ENCODE data around the gene CENPQ.
A peak's percentile ranks its signal among the peaks of the same experiment; 100 is the strongest.

Gene CENPQ

GRCh38 chr6:49516147-49516505, 53.0 kb downstream of the CENPQ start:
- H3K9me3 ChIP-seq (ENCODE audit: control insufficient read depth in 5 of 5, low read length in 5 of 5) = no peaks in the 10 kb centered on the region

DNA sequence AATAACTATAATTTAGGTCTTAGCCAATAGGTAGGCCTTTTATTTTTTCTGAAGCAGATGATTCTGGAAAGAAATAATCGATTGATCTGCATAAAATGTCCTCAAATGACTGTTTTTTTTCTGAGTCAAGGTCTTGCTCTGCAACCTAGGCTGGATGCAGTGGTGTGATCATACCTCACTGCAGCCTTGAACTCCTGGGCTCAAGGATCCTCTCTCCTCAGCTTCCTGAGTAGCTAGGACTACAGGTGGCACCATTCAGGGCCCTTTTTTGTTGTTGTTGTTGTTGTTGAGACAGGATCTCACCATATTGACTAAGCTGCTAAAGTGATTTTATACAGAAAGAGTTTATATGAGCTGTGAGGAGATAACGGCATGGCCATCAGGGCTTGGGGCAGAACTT, 54.7 kb downstream of the CENPQ start:
- H3K27me3 ChIP-seq (ENCODE audit: control insufficient read depth in 5 of 5, insufficient read depth in 4 of 5, low read length in 5 of 5) = no peaks in the 10 kb centered on the region
- H3K36me3 ChIP-seq (ENCODE audit: control insufficient read depth in 5 of 5, insufficient read depth in 5 of 5, low read length in 5 of 5) = no peaks in the 10 kb centered on the region
- no peak overlapping the region for H3K4me3 ChIP-seq (ENCODE audit: low read depth in 1 of 5, low read length in 5 of 5)
- no peak overlapping the region for H3K9ac ChIP-seq (ENCODE audit: low read length in 5 of 5)
- H3K4me1 ChIP-seq (ENCODE audit: control insufficient read depth in 5 of 5, insufficient read depth in 5 of 5, low read length in 5 of 5) = no peaks in the 10 kb centered on the region
- no peaks in the 10 kb centered on the region for H3K9me3 ChIP-seq (ENCODE audit: control insufficient read depth in 5 of 5, low read length in 5 of 5)
- no peak overlapping the region for H3K27ac ChIP-seq (ENCODE audit: low read depth, low read length)

More at GRCh38 chr6:49516147-49516505, 53.0 kb downstream of the CENPQ start:
- Histone ChIP-seq H3K36me3 (ENCODE audit: control insufficient read depth in 5 of 5, insufficient read depth in 5 of 5, low read length in 5 of 5) (no peaks in the 10 kb centered on the region), H3K27me3 (ENCODE audit: control insufficient read depth in 5 of 5, insufficient read depth in 4 of 5, low read length in 5 of 5) (no peaks in the 10 kb centered on the region), H3K27ac (ENCODE audit: low read depth, low read length) (no peak overlapping the region), H3K4me3 (ENCODE audit: low read depth in 1 of 5, low read length in 5 of 5) (no peak overlapping the region), H3K4me1 (ENCODE audit: control insufficient read depth in 5 of 5, insufficient read depth in 5 of 5, low read length in 5 of 5) (no peaks in the 10 kb centered on the region), H3K9ac (ENCODE audit: low read length in 5 of 5) (no peak overlapping the region)

DNA sequence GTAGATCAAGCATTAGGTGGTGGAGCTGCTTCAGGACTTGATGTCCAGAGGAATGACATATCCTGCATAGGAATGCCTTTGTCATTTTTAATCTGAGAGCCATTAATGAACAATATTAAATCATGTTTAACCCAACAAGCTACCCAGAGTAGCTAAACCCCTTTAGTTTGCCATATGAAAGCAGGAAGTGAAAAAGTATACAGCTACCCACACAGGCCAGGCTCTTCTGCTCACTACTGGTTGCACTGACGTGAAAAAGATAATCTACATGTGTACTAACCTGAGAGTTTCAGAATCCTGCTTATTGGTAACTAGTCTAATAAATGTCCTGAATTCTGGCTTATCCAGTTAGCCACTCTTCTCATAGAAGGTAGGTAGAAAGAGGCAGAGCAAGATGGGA, 56.5 kb downstream of the CENPQ start:
- H3K36me3 ChIP-seq (ENCODE audit: control insufficient read depth in 5 of 5, insufficient read depth in 5 of 5, low read length in 5 of 5) = no peaks in the 10 kb centered on the region
- H3K4me1 ChIP-seq (ENCODE audit: control insufficient read depth in 5 of 5, insufficient read depth in 5 of 5, low read length in 5 of 5) = no peaks in the 10 kb centered on the region
- H3K27ac ChIP-seq (ENCODE audit: low read depth, low read length) = no peak overlapping the region
- no peak overlapping the region for H3K9ac ChIP-seq (ENCODE audit: low read length in 5 of 5)
- no peaks in the 10 kb centered on the region for H3K9me3 ChIP-seq (ENCODE audit: control insufficient read depth in 5 of 5, low read length in 5 of 5)
- no peak overlapping the region for H3K4me3 ChIP-seq (ENCODE audit: low read depth in 1 of 5, low read length in 5 of 5)
- no peaks in the 10 kb centered on the region for H3K27me3 ChIP-seq (ENCODE audit: control insufficient read depth in 5 of 5, insufficient read depth in 4 of 5, low read length in 5 of 5)

DNA sequence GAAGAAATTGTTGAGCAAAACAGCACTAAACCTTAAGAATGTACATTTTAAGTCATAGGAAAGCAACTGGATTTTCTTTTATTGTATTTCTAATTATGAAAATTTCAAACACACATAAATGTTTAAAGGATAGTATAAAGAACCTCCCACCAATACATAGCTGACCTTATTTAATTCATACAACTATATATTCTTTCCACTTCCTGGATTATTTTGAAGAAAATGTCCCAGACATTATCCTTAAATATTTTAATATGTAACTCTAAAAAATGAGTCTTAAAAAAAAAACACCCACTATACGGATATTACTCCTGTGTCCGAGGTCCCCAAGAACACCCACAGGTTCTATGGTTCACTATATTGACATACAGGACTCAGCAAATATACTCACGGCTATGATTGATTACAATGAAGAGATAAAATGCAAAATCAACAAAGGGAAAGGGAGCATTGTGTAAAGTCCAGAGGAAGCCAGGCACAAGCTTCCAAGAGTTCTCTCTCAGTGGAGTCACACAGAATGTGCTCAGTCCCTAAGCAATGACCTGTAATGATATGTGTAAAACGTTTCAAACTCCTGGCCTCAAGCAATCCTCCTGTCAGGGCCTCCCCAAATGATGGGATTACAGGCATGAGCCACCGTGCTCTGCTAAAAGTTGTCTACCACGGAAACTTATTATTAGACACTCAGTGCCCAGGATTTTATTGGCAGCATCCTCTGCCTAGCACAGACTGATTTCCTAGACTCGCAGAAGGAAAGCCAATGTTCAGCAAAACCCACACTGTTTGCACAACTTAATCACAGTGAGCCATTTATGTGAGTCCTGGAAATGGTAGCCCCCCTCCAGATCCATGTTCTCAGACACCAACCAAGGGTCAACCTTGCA, 59.8 kb downstream of the CENPQ start:
- no peak overlapping the region for H3K27ac ChIP-seq (ENCODE audit: low read depth, low read length)

GRCh38 chr6:49523901-49524300, 60.7 kb downstream of the CENPQ start:
- Histone ChIP-seq H3K9me3 (ENCODE audit: control insufficient read depth in 5 of 5, low read length in 5 of 5) (no peaks in the 10 kb centered on the region), H3K27ac (ENCODE audit: low read depth, low read length) (no peak overlapping the region), H3K27me3 (ENCODE audit: control insufficient read depth in 5 of 5, insufficient read depth in 4 of 5, low read length in 5 of 5) (no peaks in the 10 kb centered on the region), H3K9ac (ENCODE audit: low read length in 5 of 5) (no peak overlapping the region), H3K36me3 (ENCODE audit: control insufficient read depth in 5 of 5, insufficient read depth in 5 of 5, low read length in 5 of 5) (no peaks in the 10 kb centered on the region), H3K4me3 (ENCODE audit: low read depth in 1 of 5, low read length in 5 of 5) (no peak overlapping the region), H3K4me1 (ENCODE audit: control insufficient read depth in 5 of 5, insufficient read depth in 5 of 5, low read length in 5 of 5) (peaks cover 0 to 11% (median 7%) of the 10 kb centered on the region in 5 donors)

More for the DNA sequence above, 59.8 kb downstream of the CENPQ start:
- no peaks in the 10 kb centered on the region for H3K9me3 ChIP-seq (ENCODE audit: control insufficient read depth in 5 of 5, low read length in 5 of 5)
- peaks cover 0 to 11% (median 7%) of the 10 kb centered on the region in 5 donors for H3K4me1 ChIP-seq (ENCODE audit: control insufficient read depth in 5 of 5, insufficient read depth in 5 of 5, low read length in 5 of 5)
- no peaks in the 10 kb centered on the region for H3K27me3 ChIP-seq (ENCODE audit: control insufficient read depth in 5 of 5, insufficient read depth in 4 of 5, low read length in 5 of 5)
- H3K36me3 ChIP-seq (ENCODE audit: control insufficient read depth in 5 of 5, insufficient read depth in 5 of 5, low read length in 5 of 5) = no peaks in the 10 kb centered on the region
- H3K9ac ChIP-seq (ENCODE audit: low read length in 5 of 5) = no peak overlapping the region
- no peak overlapping the region for H3K4me3 ChIP-seq (ENCODE audit: low read depth in 1 of 5, low read length in 5 of 5)

DNA sequence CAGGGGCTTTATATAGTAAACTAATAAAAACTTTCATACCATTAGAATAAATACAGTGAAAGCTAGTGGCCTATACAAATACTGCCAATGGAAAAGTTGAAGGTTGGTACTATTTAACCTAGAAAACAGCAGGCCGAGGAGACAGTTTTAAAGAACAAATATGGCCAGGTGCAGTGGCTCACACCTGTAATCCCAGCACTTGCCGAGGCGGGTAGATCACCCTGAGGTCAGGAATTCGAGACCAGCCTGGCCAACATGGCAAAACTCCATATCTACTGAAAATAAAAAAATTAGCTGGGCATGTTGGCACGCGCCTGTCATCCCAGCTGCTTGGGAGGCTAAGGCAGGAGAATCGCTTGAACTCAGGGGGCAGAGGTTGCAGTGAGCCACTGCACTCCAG, 61.4 kb downstream of the CENPQ start:
- Histone ChIP-seq H3K9me3 (ENCODE audit: control insufficient read depth in 5 of 5, low read length in 5 of 5) (no peaks in the 10 kb centered on the region), H3K36me3 (ENCODE audit: control insufficient read depth in 5 of 5, insufficient read depth in 5 of 5, low read length in 5 of 5) (no peaks in the 10 kb centered on the region), H3K27ac (ENCODE audit: low read depth, low read length) (no peak overlapping the region), H3K4me1 (ENCODE audit: control insufficient read depth in 5 of 5, insufficient read depth in 5 of 5, low read length in 5 of 5) (peaks cover 0 to 11% (median 7%) of the 10 kb centered on the region in 5 donors), H3K9ac (ENCODE audit: low read length in 5 of 5) (no peak overlapping the region), H3K4me3 (ENCODE audit: low read depth in 1 of 5, low read length in 5 of 5) (no peak overlapping the region), H3K27me3 (ENCODE audit: control insufficient read depth in 5 of 5, insufficient read depth in 4 of 5, low read length in 5 of 5) (no peaks in the 10 kb centered on the region)

DNA sequence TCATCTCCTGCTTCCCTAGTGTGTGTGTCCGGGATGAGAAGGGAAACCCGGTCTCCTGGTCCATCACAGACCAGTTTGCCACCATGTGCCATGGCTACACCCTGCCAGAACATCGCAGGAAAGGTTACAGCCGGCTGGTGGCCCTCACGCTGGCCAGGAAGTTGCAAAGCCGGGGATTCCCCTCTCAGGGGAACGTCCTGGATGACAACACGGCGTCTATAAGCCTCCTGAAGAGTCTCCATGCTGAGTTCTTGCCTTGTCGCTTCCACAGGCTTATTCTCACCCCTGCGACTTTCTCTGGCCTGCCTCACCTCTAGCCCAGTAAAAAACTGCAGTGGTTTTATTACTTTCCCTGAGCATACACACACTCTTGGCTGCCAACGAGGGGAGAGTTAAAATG, 63.4 kb downstream of the CENPQ start:
- Histone ChIP-seq H3K4me1 (ENCODE audit: control insufficient read depth in 5 of 5, insufficient read depth in 5 of 5, low read length in 5 of 5) (peaks cover 0 to 11% (median 7%) of the 10 kb centered on the region in 5 donors), H3K27ac (ENCODE audit: low read depth, low read length) (no peak overlapping the region), H3K9me3 (ENCODE audit: control insufficient read depth in 5 of 5, low read length in 5 of 5) (no peaks in the 10 kb centered on the region), H3K27me3 (ENCODE audit: control insufficient read depth in 5 of 5, insufficient read depth in 4 of 5, low read length in 5 of 5) (no peaks in the 10 kb centered on the region), H3K9ac (ENCODE audit: low read length in 5 of 5) (no peak overlapping the region), H3K4me3 (ENCODE audit: low read depth in 1 of 5, low read length in 5 of 5) (peak overlapping the region in 1 of 5 donors; percentile 15), H3K36me3 (ENCODE audit: control insufficient read depth in 5 of 5, insufficient read depth in 5 of 5, low read length in 5 of 5) (no peaks in the 10 kb centered on the region)

- no peak overlapping the region for H3K27ac ChIP-seq (ENCODE audit: low read depth, low read length)
- no peaks in the 10 kb centered on the region for H3K36me3 ChIP-seq (ENCODE audit: control insufficient read depth in 5 of 5, insufficient read depth in 5 of 5, low read length in 5 of 5)
- no peak overlapping the region for H3K9ac ChIP-seq (ENCODE audit: low read length in 5 of 5)
- peaks cover 0 to 11% (median 7%) of the 10 kb centered on the region in 5 donors for H3K4me1 ChIP-seq (ENCODE audit: control insufficient read depth in 5 of 5, insufficient read depth in 5 of 5, low read length in 5 of 5)
- no peak overlapping the region for H3K4me3 ChIP-seq (ENCODE audit: low read depth in 1 of 5, low read length in 5 of 5)
- H3K27me3 ChIP-seq (ENCODE audit: control insufficient read depth in 5 of 5, insufficient read depth in 4 of 5, low read length in 5 of 5) = no peaks in the 10 kb centered on the region
- H3K9me3 ChIP-seq (ENCODE audit: control insufficient read depth in 5 of 5, low read length in 5 of 5) = no peaks in the 10 kb centered on the region
Measured at GRCh38 chr6:49527320-49527719, 64.2 kb downstream of the CENPQ start.

DNA sequence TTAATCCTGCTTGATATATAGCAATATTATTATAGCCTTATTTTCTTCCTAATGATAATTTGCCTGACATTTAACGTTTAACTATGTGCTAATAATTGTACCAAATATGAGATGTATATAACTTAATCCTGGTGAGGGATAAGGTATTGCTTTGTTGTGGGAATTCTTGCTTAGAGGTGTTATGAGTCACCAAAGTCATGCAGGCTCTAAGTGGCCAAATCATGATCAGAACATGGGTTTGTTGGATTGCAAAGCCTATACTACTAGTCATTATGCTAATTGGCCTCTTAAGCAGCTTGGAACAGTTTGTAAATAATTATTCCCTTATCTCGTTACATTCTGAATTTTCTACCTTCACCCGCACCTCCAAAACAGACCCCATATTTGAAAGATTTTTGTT, 65.4 kb downstream of the CENPQ start:
- Histone ChIP-seq H3K4me3 (ENCODE audit: low read depth in 1 of 5, low read length in 5 of 5) (no peak overlapping the region), H3K36me3 (ENCODE audit: control insufficient read depth in 5 of 5, insufficient read depth in 5 of 5, low read length in 5 of 5) (no peaks in the 10 kb centered on the region), H3K27ac (ENCODE audit: low read depth, low read length) (no peak overlapping the region), H3K27me3 (ENCODE audit: control insufficient read depth in 5 of 5, insufficient read depth in 4 of 5, low read length in 5 of 5) (no peaks in the 10 kb centered on the region), H3K9me3 (ENCODE audit: control insufficient read depth in 5 of 5, low read length in 5 of 5) (no peaks in the 10 kb centered on the region), H3K4me1 (ENCODE audit: control insufficient read depth in 5 of 5, insufficient read depth in 5 of 5, low read length in 5 of 5) (peaks cover 0 to 12% (median 7%) of the 10 kb centered on the region in 5 donors), H3K9ac (ENCODE audit: low read length in 5 of 5) (no peak overlapping the region)

DNA sequence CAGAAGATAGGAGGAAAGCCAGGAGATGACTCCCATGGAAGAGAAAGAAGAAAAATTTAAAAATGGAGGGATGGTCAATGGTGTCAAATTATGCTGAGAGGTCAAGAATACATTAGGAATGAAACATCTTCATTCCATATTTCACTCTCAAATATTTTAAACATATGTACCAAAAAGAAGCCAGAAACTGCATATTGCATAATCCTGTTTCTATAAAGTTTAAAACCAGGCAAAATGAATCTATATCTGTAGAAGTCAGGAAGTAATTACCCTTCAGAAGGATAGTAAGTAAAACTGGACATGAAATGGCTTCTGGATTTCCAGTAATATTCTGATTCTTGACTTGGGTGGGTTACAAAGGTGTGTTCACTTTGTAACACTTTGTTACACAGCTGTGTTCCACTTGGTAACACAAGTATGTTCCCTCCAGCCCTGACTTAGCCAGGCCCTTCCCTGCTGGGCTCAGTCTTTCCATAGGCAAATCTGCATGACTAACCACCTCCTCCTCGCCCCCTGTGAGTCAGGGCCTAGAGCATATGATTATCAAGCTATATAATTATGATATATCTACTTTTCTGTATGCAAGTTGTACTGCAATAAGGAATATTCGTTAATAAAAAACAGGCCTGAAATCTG, 67.1 kb downstream of the CENPQ start:
- H3K9ac ChIP-seq (ENCODE audit: low read length in 5 of 5) = peak overlapping the region in 1 of 5 donors; percentile 20
- peaks cover 0 to 12% (median 7%) of the 10 kb centered on the region in 5 donors for H3K4me1 ChIP-seq (ENCODE audit: control insufficient read depth in 5 of 5, insufficient read depth in 5 of 5, low read length in 5 of 5)
- H3K27ac ChIP-seq (ENCODE audit: low read depth, low read length) = no peak overlapping the region
- H3K9me3 ChIP-seq (ENCODE audit: control insufficient read depth in 5 of 5, low read length in 5 of 5) = no peaks in the 10 kb centered on the region
- H3K27me3 ChIP-seq (ENCODE audit: control insufficient read depth in 5 of 5, insufficient read depth in 4 of 5, low read length in 5 of 5) = no peaks in the 10 kb centered on the region
- no peaks in the 10 kb centered on the region for H3K36me3 ChIP-seq (ENCODE audit: control insufficient read depth in 5 of 5, insufficient read depth in 5 of 5, low read length in 5 of 5)
- H3K4me3 ChIP-seq (ENCODE audit: low read depth in 1 of 5, low read length in 5 of 5) = no peak overlapping the region

Measured in subcutaneous abdominal adipose tissue (tissue), 5 donors.